ENCODE measurements around the gene RBM17.
"Not testable (repeated sequence)": the region's sequence is repeated elsewhere in the genome, so short reads cannot be mapped to it uniquely, and the experiment has no call there.

Gene RBM17

GRCh38 chr10:6088721-6089333 is at the start of gene RBM17:
TSS of gene RBM17 (plus strand) at chr10:6089034. CDS start at chr10:6097066, 8,032 bp downstream.
- Histone ChIP-seq H3K27ac (peak within 1 kb of the TSS; percentile 77 to 98 (median 93)), H3K4me3 (peak within 1 kb of the TSS; percentile 70 to 99 (median 94))

GRCh38 chr10:6039711-6040110 is 49.1 kb upstream of the RBM17 start:
- no peak overlapping the region for H3K27ac ChIP-seq
- no peak overlapping the region for H3K4me3 ChIP-seq

GRCh38 chr10:6040205-6040604 is 48.6 kb upstream of the RBM17 start:
- Histone ChIP-seq H3K27ac (no peak overlapping the region), H3K4me3 (no peak overlapping the region)

- H3K27ac ChIP-seq, H3K4me3 ChIP-seq: not testable (repeated sequence)
These were observed 45.5 kb upstream of the RBM17 start for GRCh38 chr10:6043377-6043776.

- Histone ChIP-seq H3K27ac (no peak overlapping the region), H3K4me3 (no peak overlapping the region)
These were observed 44.8 kb upstream of the RBM17 start for GRCh38 chr10:6044060-6044459.

- Histone ChIP-seq H3K27ac (peak overlapping the region in 1 of 21 experiments; percentile 60), H3K4me3 (no peak overlapping the region)
These were observed 44.0 kb upstream of the RBM17 start for GRCh38 chr10:6044751-6045313.

GRCh38 chr10:6045314-6045848 is 43.5 kb upstream of the RBM17 start:
- Histone ChIP-seq H3K4me3 (no peak overlapping the region), H3K27ac (peak overlapping the region in 1 of 21 experiments; percentile 60)

- no peak overlapping the region for H3K4me3 ChIP-seq
- peak overlapping the region in 1 of 21 experiments; percentile 60 for H3K27ac ChIP-seq
These were observed 42.7 kb upstream of the RBM17 start for GRCh38 chr10:6045878-6046772.

GRCh38 chr10:6046773-6047611 is 41.8 kb upstream of the RBM17 start:
- H3K4me3 ChIP-seq = no peak overlapping the region
- H3K27ac ChIP-seq = no peak overlapping the region

GRCh38 chr10:6047847-6048246 is 41.0 kb upstream of the RBM17 start:
- no peak overlapping the region for H3K27ac ChIP-seq
- H3K4me3 ChIP-seq = no peak overlapping the region

- H3K27ac ChIP-seq = peak overlapping the region in 1 of 21 experiments; percentile 72
- no peak overlapping the region for H3K4me3 ChIP-seq
These were observed 40.4 kb upstream of the RBM17 start for GRCh38 chr10:6048281-6049030.

- Histone ChIP-seq H3K27ac (peak overlapping the region in 3 of 21 experiments; percentile 72 to 78 (median 72)), H3K4me3 (no peak overlapping the region)
These were observed 39.8 kb upstream of the RBM17 start for GRCh38 chr10:6049031-6049400.

GRCh38 chr10:6050801-6051445 is 37.9 kb upstream of the RBM17 start:
- Histone ChIP-seq H3K4me3 (peak overlapping the region; percentile 10 to 36 (median 24)), H3K27ac (peak overlapping the region in 18 of 21 experiments; percentile 14 to 89 (median 60))

- H3K4me3 ChIP-seq = no peak overlapping the region
- peak overlapping the region in 7 of 21 experiments; percentile 2 to 68 (median 30) for H3K27ac ChIP-seq
These were observed 36.3 kb upstream of the RBM17 start for GRCh38 chr10:6052247-6053221.

GRCh38 chr10:6053303-6053702 is 35.5 kb upstream of the RBM17 start:
- H3K27ac ChIP-seq = peak overlapping the region in 6 of 21 experiments; percentile 13 to 68 (median 29)
- H3K4me3 ChIP-seq = no peak overlapping the region

- no peak overlapping the region for H3K4me3 ChIP-seq
- peak overlapping the region in 5 of 21 experiments; percentile 13 to 68 (median 26) for H3K27ac ChIP-seq
These were observed 34.8 kb upstream of the RBM17 start for GRCh38 chr10:6053816-6054631.
